Progenitor cell of endocrine pancreas (in vitro differentiated cells): ENCODE measurements around the gene FOXK1. TPM values are rescaled to one million over a fixed set of nuclear protein-coding genes. Genes with fewer than 3 reads are reported as not detected.

ENCODE experiments used
- DNase-seq: peaks from one replicate; pipeline ENCODE4 v3.0.0; 2021; ENCODE audit warnings: low spot score; ENCODE audit not compliant: unreplicated experiment
- H3K27ac Mint-ChIP-seq: 2 replicates; pipeline ENCODE4 v1.8.0; 2021; ENCODE audit warnings: mild to moderate bottlenecking, moderate library complexity, mixed read lengths
- H3K27me3 Mint-ChIP-seq: 2 replicates; pipeline ENCODE4 v1.8.0; 2021; ENCODE audit warnings: mixed read lengths
- H3K36me3 Mint-ChIP-seq: 2 replicates; pipeline ENCODE4 v1.8.0; 2022; ENCODE audit warnings: mixed read lengths; ENCODE audit not compliant: insufficient read depth
- H3K4me1 Mint-ChIP-seq: 2 replicates; pipeline ENCODE4 v1.8.0; 2021; ENCODE audit warnings: low read depth, mixed read lengths
- H3K4me3 Mint-ChIP-seq: 2 replicates; pipeline ENCODE4 v1.8.0; 2021; ENCODE audit warnings: low read depth, mild to moderate bottlenecking, moderate library complexity, mixed read lengths
- H3K9me3 Mint-ChIP-seq: 2 replicates; pipeline ENCODE4 v1.8.0; 2021; ENCODE audit warnings: low read depth, mixed read lengths
- total RNA-seq: library from RNA; stranded (reverse); gene quantifications from 2 replicates; pipeline ENCODE4 v1.2.1, GENCODE V29; 2021
- TF ChIP-seq, protein P1 (sequence below): fragments of 200-600 bp; sonication (generic); IDR thresholded peaks from one replicate; pipeline ENCODE4 v1.5.0; 2021; ENCODE audit warnings: antibody characterized with exemption, mild to moderate bottlenecking; ENCODE audit not compliant: unreplicated experiment

The FOXK1 gene
- total RNA-seq, 1 donor from 2014 or later, result 47.6 TPM

GRCh38 chr7:4754433-4755010, 72.4 kb downstream of the FOXK1 start:
- no peak for DNase-seq
- Mint-ChIP-seq H3K27me3 (no peaks in the 10 kb centered on the region), H3K36me3 (peaks cover 7% of the 10 kb centered on the region), H3K9me3 (no peaks in the 10 kb centered on the region), H3K27ac (no peak overlapping the region), H3K4me3 (no peak overlapping the region), H3K4me1 (no peaks in the 10 kb centered on the region)
- TF ChIP-seq, protein P1, sequence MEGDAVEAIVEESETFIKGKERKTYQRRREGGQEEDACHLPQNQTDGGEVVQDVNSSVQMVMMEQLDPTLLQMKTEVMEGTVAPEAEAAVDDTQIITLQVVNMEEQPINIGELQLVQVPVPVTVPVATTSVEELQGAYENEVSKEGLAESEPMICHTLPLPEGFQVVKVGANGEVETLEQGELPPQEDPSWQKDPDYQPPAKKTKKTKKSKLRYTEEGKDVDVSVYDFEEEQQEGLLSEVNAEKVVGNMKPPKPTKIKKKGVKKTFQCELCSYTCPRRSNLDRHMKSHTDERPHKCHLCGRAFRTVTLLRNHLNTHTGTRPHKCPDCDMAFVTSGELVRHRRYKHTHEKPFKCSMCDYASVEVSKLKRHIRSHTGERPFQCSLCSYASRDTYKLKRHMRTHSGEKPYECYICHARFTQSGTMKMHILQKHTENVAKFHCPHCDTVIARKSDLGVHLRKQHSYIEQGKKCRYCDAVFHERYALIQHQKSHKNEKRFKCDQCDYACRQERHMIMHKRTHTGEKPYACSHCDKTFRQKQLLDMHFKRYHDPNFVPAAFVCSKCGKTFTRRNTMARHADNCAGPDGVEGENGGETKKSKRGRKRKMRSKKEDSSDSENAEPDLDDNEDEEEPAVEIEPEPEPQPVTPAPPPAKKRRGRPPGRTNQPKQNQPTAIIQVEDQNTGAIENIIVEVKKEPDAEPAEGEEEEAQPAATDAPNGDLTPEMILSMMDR, result no peak

DNA sequence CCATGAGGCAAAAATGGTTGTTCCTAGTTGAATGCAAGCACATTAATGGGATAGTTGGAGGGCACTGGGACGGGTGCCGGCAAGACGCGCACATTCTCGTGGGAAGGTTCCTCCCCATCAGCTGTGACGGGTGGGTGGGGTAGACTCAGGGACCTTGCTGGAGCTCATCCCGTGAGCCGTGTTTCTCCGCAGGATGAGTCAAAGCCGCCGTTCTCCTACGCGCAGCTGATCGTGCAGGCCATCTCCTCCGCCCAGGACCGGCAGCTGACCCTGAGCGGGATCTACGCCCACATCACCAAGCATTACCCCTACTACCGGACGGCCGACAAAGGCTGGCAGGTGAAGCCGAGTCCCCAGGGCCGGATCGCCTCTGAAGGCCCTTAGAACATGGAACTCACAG, 73.0 kb downstream of the FOXK1 start:
- H3K27me3 Mint-ChIP-seq, result no peaks in the 10 kb centered on the region
- TF ChIP-seq, protein P1, result no peak
- no peak for DNase-seq
- H3K4me1 Mint-ChIP-seq, result no peaks in the 10 kb centered on the region
- H3K4me3 Mint-ChIP-seq, result no peak overlapping the region
- H3K27ac Mint-ChIP-seq, result no peak overlapping the region
- no peaks in the 10 kb centered on the region for H3K9me3 Mint-ChIP-seq
- peaks cover 10% of the 10 kb centered on the region for H3K36me3 Mint-ChIP-seq

GRCh38 chr7:4758111-4758510, 76.0 kb downstream of the FOXK1 start:
- no peak for DNase-seq
- Mint-ChIP-seq H3K27me3 (no peaks in the 10 kb centered on the region), H3K4me3 (no peak overlapping the region), H3K4me1 (no peaks in the 10 kb centered on the region), H3K36me3 (peaks cover 20% of the 10 kb centered on the region), H3K9me3 (no peaks in the 10 kb centered on the region), H3K27ac (no peak overlapping the region)
- TF ChIP-seq, protein P1, result no peak

DNA sequence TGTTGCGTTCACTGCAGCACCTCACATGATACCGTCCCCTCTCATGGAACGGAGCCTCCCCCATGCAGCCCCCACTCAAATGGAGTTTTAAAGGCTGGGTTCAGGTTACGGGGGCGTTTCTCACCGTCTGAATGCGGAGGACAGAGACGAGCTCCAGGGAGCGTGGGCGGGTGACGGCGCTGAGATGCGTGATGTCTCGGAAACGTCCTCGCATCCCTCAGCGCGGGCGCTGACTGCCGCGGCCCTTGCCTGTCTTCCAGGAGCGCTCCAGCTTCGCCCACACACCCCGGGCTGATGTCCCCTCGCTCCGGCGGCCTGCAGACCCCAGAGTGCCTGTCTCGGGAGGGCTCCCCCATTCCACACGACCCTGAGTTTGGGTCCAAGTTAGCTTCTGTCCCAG, 76.7 kb downstream of the FOXK1 start:
- DNase-seq, result no peak
- TF ChIP-seq, protein P1, result no peak
- Mint-ChIP-seq H3K36me3 (peaks cover 20% of the 10 kb centered on the region), H3K27ac (no peak overlapping the region), H3K27me3 (no peaks in the 10 kb centered on the region), H3K4me1 (no peaks in the 10 kb centered on the region), H3K9me3 (no peaks in the 10 kb centered on the region), H3K4me3 (no peak overlapping the region)

- H3K27me3 Mint-ChIP-seq, result no peaks in the 10 kb centered on the region
- no peak for DNase-seq
- no peaks in the 10 kb centered on the region for H3K4me1 Mint-ChIP-seq
- H3K27ac Mint-ChIP-seq, result no peak overlapping the region
- no peaks in the 10 kb centered on the region for H3K9me3 Mint-ChIP-seq
- H3K36me3 Mint-ChIP-seq, result peaks cover 20% of the 10 kb centered on the region
- TF ChIP-seq, protein P1, result no peak
- no peak overlapping the region for H3K4me3 Mint-ChIP-seq
Measured at GRCh38 chr7:4759211-4759610, 77.1 kb downstream of the FOXK1 start.
